ENCODE measurements around the gene TEDC2.
"Not testable (repeated sequence)": the region's sequence is repeated elsewhere in the genome, so short reads cannot be mapped to it uniquely, and the experiment has no call there.

TEDC2 gene

GRCh38 chr16:2467528-2468232 lies 7.8 kb downstream of the TEDC2 start:
- DNase-seq, result peak; percentile 36

- peak; percentile 66 for DNase-seq
Observed at GRCh38 chr16:2468233-2468724, 8.4 kb downstream of the TEDC2 start.

- peak; percentile 90 for DNase-seq
Observed at GRCh38 chr16:2468725-2469398, 9.0 kb downstream of the TEDC2 start.

DNA sequence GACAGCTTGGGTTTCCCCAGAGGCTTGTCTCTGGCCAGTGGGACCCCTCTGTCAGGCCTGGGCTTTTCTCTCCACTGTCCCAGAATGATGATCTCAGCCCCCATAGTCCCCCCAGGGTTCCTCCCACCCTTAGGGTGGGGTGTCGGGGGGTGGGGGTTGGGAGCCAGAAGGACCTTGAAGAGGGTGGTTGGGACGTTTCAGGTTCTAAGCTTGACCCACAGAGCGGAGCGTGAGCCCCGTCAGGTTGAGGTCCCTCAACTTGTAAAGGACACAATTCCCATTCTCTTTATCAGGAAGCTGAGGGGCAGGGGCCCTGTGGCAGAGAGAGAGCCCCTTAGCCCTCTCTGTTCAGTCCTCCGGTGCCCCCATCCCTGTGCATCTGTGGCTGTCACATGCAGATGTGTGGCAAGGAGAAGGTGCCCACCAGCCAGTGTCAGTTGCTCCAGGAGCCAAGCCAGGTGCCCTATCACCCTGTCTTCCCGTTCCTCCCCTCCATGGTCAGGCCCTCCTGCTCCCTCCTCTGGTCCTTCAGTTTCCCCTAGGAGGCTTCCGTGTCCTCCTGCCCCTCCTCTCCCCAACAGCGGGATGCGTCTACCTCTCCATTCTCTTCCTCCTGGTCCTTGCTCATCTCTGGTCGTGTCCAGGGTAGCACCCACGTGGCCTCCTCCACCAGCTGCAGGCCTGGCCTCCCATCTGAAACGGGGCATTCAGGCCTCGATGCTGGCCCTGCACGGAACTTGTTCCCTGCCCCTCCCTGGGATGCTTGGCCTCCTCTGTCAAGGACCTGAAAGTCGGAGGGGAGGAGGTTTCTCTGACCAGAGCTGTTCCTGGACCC lies 9.7 kb downstream of the TEDC2 start:
- no peak for DNase-seq

DNA sequence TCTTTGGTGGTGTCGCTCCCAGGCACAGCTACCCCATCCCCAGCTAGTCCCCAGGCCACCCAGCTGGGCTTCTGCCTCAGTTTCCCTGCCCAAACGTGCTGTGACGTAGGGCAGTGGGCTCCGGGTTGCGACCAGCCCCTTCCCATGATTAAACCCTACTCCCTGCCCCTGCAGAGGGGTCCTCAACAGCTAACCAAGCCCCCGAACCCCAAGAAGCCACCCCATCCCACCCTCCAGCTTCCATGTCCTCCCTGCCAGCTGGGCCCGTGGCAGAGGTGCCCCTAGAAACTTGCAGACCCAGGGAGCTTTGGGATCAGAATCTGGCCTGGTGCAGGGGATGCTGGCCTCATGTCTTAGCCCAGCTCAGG lies 10.3 kb downstream of the TEDC2 start:
- DNase-seq, result no peak

DNA sequence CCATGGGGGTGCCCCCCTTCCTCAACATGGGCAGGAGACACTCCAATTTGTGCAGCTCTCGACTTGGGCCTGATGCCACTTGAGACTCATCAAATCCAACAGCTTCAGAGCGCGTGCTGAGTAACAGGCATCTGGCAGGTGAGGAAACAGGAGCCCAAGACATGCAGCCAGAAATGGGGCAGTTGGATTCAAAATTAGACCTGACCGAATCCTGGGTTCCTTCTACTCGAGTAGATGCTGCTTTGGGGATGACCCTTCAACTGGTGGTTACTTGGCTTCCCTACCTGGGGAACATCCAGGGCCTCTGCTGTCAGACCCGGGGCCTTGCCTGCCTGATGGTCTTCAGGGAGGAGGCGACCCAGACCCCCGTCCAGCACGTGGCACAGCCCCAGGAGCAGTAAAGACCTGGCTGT lies 10.7 kb downstream of the TEDC2 start:
- peak; percentile 50 for DNase-seq

DNA sequence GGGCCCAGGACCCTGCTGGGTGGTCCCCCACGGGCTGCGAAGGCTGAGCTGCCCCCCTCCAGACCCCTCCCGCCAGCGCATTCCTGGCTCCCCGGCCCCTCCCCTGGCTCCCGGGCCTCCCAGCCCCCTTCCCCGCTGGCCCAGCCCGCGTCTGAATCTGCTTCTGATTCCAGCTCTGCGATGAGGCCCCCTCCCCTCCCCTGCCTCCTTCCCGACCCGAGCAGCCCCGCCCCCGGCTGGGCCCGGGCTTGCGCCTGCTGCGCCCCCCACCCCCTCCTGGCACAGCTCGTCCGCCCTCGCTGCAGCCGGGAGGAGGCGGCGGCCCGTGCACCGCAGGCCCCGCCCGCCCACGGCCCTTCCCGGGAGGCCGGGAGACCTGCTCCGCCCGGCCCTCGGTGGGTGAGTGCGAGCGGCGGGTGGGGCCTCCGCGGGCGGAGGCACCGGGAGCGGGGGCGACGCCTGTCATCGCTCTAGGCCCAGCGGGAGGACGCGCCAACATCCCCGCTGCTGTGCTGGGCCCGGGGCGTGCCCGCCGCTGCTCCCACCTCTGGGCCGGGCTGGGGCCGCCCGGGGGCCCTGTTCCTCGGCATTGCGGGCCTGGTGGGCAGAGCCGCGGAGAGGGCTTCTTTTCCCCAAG lies 11.2 kb downstream of the TEDC2 start, which contains the start of gene NTN3:
NTN3 (plus strand) TSS at position 282 of the 637 bp plus-strand sequence. CDS start 405 bp downstream, outside the sequence.
- no peak for DNase-seq

- DNase-seq, result no peak
Observed at GRCh38 chr16:2471653-2472487, 12.0 kb downstream of the TEDC2 start.

DNA sequence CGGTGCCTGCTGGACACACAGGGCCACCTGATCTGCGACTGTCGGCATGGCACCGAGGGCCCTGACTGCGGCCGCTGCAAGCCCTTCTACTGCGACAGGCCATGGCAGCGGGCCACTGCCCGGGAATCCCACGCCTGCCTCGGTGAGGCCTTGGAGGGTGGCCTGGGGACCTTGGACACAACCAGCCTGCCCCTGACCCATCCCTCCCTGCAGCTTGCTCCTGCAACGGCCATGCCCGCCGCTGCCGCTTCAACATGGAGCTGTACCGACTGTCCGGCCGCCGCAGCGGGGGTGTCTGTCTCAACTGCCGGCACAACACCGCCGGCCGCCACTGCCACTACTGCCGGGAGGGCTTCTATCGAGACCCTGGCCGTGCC lies 12.6 kb downstream of the TEDC2 start:
- no peak for DNase-seq

- DNase-seq, result no peak
Observed at GRCh38 chr16:2472885-2473445, 13.1 kb downstream of the TEDC2 start.

- no peak for DNase-seq
Observed at GRCh38 chr16:2473446-2473926, 13.6 kb downstream of the TEDC2 start.

- no peak for DNase-seq
Observed at GRCh38 chr16:2473999-2474876, 14.3 kb downstream of the TEDC2 start.

DNA sequence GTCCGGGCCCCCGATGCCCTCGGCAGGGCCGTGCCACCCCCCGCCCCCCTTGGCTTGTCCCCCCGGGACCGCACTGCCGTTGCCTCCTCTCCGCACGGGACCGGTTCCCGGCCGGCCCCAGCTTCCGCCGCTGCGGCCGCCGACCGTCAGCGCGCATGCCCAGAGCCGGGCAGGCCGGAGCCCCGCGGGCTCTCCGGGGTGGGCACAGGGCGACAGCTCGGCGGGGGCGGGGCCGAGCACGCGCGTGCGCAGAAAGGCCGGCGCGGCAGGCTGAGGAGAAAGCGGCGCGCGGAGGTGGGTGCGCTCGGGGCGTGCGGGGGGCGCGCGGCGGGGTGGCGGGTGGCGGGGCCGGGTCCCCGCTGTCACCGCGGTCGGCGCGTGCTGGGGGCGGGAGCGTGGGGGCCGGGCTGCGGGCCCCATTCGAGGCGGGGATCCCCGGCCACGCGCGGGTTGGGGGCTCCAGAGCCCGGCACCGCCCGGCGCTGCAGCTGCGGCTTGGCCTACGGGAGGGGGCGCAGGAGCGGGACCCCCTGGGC lies 15.0 kb downstream of the TEDC2 start, which contains the start of gene TBC1D24:
TBC1D24 (plus strand) TSS at position 251 of the 536 bp plus-strand sequence. CDS start 21,022 bp downstream, outside the sequence.
- DNase-seq, result no peak

DNA sequence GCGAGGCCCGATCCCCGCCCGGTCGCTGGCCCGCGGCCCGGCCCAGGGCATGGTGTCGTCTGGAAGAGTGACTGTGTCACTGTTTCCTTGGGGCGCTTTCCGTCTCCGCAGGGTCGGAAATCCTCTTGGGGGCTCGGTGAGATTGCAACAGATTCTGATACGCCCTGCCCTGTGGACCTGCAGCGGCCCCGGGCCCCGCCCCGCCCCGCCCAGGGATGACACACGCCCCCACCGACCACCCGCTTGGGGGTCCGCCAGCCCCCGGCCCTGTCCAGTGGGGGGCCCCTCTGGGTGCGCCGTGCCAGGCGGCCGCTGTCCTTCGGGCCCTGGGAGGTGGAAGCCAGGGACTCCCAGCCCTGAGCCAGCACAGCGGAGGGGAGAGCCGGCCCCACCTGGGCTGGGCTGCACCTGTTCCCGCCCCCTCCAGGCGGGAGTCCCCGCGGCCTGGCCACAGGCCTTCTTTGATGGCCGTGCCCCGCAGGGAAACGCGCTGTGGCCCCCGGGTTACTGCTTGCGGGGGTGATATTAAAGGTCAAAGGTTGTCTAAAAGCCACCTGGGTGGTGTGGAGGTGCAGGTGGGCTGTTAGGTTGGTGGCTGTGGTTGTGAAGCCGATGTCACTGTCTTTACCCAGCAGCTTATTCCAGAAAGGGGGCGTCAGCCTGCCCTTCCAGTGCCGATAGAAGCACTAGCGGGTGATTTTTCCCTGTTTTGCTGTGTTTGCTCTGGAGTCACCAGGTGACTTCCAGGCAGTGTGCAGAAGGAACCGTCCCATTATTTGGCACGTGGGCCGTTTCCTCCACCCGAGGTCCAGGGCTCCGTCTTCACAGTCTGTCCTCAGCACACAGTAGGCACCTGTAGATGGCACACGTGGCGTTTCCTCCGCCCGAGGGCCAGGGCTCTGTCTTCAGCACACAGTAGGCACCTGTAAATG lies 15.8 kb downstream of the TEDC2 start:
- DNase-seq, result no peak

DNA sequence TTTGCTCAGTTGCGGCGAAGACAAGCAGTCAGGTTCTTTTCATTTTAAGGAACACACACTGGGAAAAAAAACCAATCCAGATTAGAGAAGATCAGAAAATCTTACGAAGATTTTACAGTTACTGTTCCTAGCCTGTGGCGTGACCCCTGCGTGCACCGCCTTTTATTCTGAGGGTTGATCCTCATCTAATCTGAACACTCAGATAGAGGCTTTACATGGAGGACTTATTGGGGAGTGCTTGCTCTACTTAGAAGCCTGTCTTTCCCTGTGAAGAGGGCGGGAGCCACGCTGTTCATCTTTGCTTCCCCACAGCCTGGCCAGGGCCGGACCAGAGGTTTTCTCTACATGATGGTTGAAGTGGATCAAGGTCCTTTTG lies 16.4 kb downstream of the TEDC2 start:
- no peak for DNase-seq

GRCh38 chr16:2476741-2477140 lies 16.8 kb downstream of the TEDC2 start:
- DNase-seq, result no peak

GRCh38 chr16:2477327-2477726 lies 17.4 kb downstream of the TEDC2 start:
- DNase-seq, result no peak

- DNase-seq, result no peak
Observed at GRCh38 chr16:2478279-2478678, 18.4 kb downstream of the TEDC2 start.

- not testable (repeated sequence) for DNase-seq
Observed at GRCh38 chr16:2479996-2480395, 20.1 kb downstream of the TEDC2 start.

Data from NCI-H1436 treated with DMSO at 0.1 percent for 48 hours (cell line).